Breast epithelium (tissue), 4 donors: ENCODE measurements around the gene APOM. TPM values are rescaled to one million over a fixed set of nuclear protein-coding genes. Genes with fewer than 3 reads are reported as not detected.

Experiments used
- DNase-seq, 2 donors: peaks; one replicate each; pipeline ENCODE4 v3.0.0-alpha.2; 2019; ENCODE audit warnings: low spot score in 2 of 2
- H3K27ac ChIP-seq, 2 donors: fragments of 200-600 bp; sonication (generic) in 1 of 2; one replicate each; pipeline ENCODE4 v1.5.1; 2016 to 2019; ENCODE audit warnings: mild to moderate bottlenecking in 1 of 2
- H3K27me3 ChIP-seq, 2 donors: fragments of 200-600 bp; sonication (generic) in 1 of 2; one replicate each; pipeline versions ENCODE4 v1.5.1 to v1.6.0; 2017 to 2019; ENCODE audit warnings: control low read depth in 1 of 2, mild to moderate bottlenecking in 1 of 2
- H3K36me3 ChIP-seq: fragments of 200-600 bp; one replicate; pipeline ENCODE4 v1.5.1; 2019
- H3K4me1 ChIP-seq, 2 donors: fragments of 200-600 bp; sonication (generic); one replicate each; pipeline ENCODE4 v1.5.1; 2016 to 2019; ENCODE audit warnings: control low read depth in 1 of 2
- H3K4me3 ChIP-seq, 3 donors: fragments of 200-600 bp; sonication (generic); 1 replicate in 2 of 3; 2 replicates in 1 of 3; pipeline ENCODE4 v1.5.1; 2016 to 2019; ENCODE audit warnings: mild to moderate bottlenecking in 3 of 3, moderate library complexity in 2 of 3
- H3K9me3 ChIP-seq, 2 donors: fragments of 200-600 bp; sonication (generic) in 1 of 2; one replicate each; pipeline ENCODE4 v1.5.1; 2016 to 2019; ENCODE audit warnings: control low read depth in 1 of 2
- CTCF ChIP-seq, 3 donors: fragments of 450-650 bp; IDR thresholded peaks; one replicate each; pipeline ENCODE4 v1.5.1; 2016 to 2017; ENCODE audit warnings: antibody characterized with exemption in 3 of 3, mild to moderate bottlenecking in 3 of 3, moderate library complexity in 3 of 3
- POLR2A ChIP-seq: fragments of 450-650 bp; IDR thresholded peaks from one replicate; pipeline ENCODE4 v1.6.1; 2016; ENCODE audit warnings: antibody characterized with exemption, mild to moderate bottlenecking, moderate library complexity
- POLR2AphosphoS5 ChIP-seq, 3 donors: sonication (generic); formaldehyde crosslinking; IDR thresholded peaks; one replicate each; pipeline ENCODE4 v1.6.1; 2017; ENCODE audit warnings: antibody characterized with exemption in 3 of 3
- intact Hi-C: fragments of 100-400 bp; cut with DNase I; formaldehyde crosslinking; loops from one replicate; pipeline ENCODE4 v1.15.1; 2023; ENCODE audit warnings: low total_unique reads
- total RNA-seq, 3 donors: library from RNA; depleted of rRNA; stranded (reverse); fragments of >200 nt; gene quantifications; one replicate each; pipeline ENCODE4 v1.1.0, GENCODE V29; 2016

Gene APOM
- total RNA-seq, 3 donors from 2014 or later: 1.3 to 4.8 (median 4.6) TPM

- Histone ChIP-seq H3K4me3 (peak overlapping the region; percentile 79 to 93 (median 89)), H3K36me3 (peaks cover 6% of the 10 kb centered on the region), H3K27me3 (no peaks in the 10 kb centered on the region), H3K4me1 (peaks cover 8 to 10% of the 10 kb centered on the region in 2 donors), H3K9me3 (no peaks in the 10 kb centered on the region), H3K27ac (peak overlapping the region; percentile 98 to 99)
- intact Hi-C loops: no loop called here
- TF ChIP-seq POLR2A (peak; percentile 96), CTCF (IDR thresholded peaks at IDR 0.05) (no peak), POLR2AphosphoS5 (IDR thresholded peaks at IDR 0.05) (peak; percentile 95 to 98 (median 97))
- DNase-seq: peak; percentile 98 to 99
Observed at GRCh38 chr6:31619805-31620585, 35.7 kb upstream of the APOM start.

- Histone ChIP-seq H3K27ac (peak within 1 kb of the TSS; percentile 99), H3K36me3 (peaks cover 12% of the 10 kb centered on the region), H3K4me1 (peaks cover 8 to 10% of the 10 kb centered on the region in 2 donors), H3K4me3 (peak within 1 kb of the TSS; percentile 79 to 93 (median 89)), H3K9me3 (no peaks in the 10 kb centered on the region), H3K27me3 (no peaks in the 10 kb centered on the region)
- DNase-seq: peak; percentile 76 to 96
- intact Hi-C loops: no loop called here
- TF ChIP-seq CTCF (IDR thresholded peaks at IDR 0.05) (no peak), POLR2A (peak; percentile 85), POLR2AphosphoS5 (IDR thresholded peaks at IDR 0.05) (peak in 2 of 3 donors; percentile 37 to 45)
Observed at GRCh38 chr6:31620586-31621319, 34.9 kb upstream of the APOM start, which contains the start of gene PRRC2A. Gene PRRC2A (plus strand): TSS chr6:31620715. CDS start chr6:31622790, 2,075 bp downstream.

GRCh38 chr6:31621320-31621939, 34.3 kb upstream of the APOM start:
- Histone ChIP-seq H3K27me3 (no peaks in the 10 kb centered on the region), H3K4me1 (peaks cover 8 to 10% of the 10 kb centered on the region in 2 donors), H3K27ac (peak overlapping the region; percentile 99), H3K36me3 (peaks cover 12% of the 10 kb centered on the region), H3K4me3 (peak overlapping the region; percentile 79 to 93 (median 89)), H3K9me3 (no peaks in the 10 kb centered on the region)
- TF ChIP-seq CTCF (IDR thresholded peaks at IDR 0.05) (no peak), POLR2A (no peak), POLR2AphosphoS5 (IDR thresholded peaks at IDR 0.05) (no peak)
- intact Hi-C loops: no loop called here
- no peak for DNase-seq

DNA sequence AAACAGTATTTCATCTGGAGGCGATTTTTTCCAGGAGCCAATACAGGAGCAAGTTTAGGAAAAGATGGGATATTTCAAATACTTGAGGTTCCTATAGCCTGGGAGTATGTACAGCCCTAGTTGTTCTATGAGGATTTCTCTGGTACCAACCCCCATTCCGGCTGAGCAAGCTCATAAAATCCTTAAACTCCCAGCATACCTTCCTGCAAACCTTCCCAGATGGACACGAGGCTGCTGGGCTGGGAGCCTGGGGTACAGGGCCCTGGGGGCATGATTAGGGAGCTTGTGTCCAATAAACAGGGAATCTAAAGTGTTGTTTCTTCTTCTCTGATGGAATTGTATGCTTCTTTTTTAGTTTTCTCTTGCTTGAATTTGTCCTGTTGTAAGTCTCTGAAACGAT, 33.7 kb upstream of the APOM start:
- H3K4me1 ChIP-seq: peaks cover 8 to 10% of the 10 kb centered on the region in 2 donors
- H3K36me3 ChIP-seq: peaks cover 16% of the 10 kb centered on the region
- H3K27ac ChIP-seq: peak overlapping the region; percentile 99
- no peak for TF ChIP-seq CTCF (IDR thresholded peaks at IDR 0.05)
- TF ChIP-seq POLR2A: no peak
- TF ChIP-seq POLR2AphosphoS5 (IDR thresholded peaks at IDR 0.05): no peak
- no peaks in the 10 kb centered on the region for H3K9me3 ChIP-seq
- no peaks in the 10 kb centered on the region for H3K27me3 ChIP-seq
- no peak for DNase-seq
- peak overlapping the region; percentile 79 to 93 (median 89) for H3K4me3 ChIP-seq
- intact Hi-C loops: no loop called here
